CD8-positive, alpha-beta memory T cell (primary cell): ENCODE data around the gene KCTD4. TPM values are rescaled to one million over a fixed set of nuclear protein-coding genes. Genes with fewer than 3 reads are reported as not detected.
"Not testable (repeated sequence)": the region's sequence is repeated elsewhere in the genome, so short reads cannot be mapped to it uniquely, and the experiment has no call there.

Source experiments
- CTCF ChIA-PET: fragments of 350-600 bp; sonication (Branson Sonifier 250); formaldehyde crosslinking; loops from one replicate; lab custom pipeline; 2021; ENCODE audit warnings: antibody characterized with exemption; lab: Charles Lee
- POLR2A ChIA-PET: fragments of 350-600 bp; sonication (Branson Sonifier 250); formaldehyde crosslinking; loops from one replicate; lab custom pipeline; 2021; ENCODE audit warnings: antibody characterized with exemption; lab: Charles Lee
- DNase-seq, 5 donors: peaks; one replicate each; pipeline versions ENCODE4 v3.0.0 to v3.0.0-alpha.2; 2020 to 2022; ENCODE audit warnings: mixed read lengths in 1 of 5
- H3K27ac ChIP-seq: one replicate; pipeline ENCODE4 v1.7.0; 2013; ENCODE audit warnings: low read depth, mild to moderate bottlenecking, low read length, moderate library complexity
- H3K27me3 ChIP-seq: 2 replicates; pipeline ENCODE4 v1.7.0; 2013; ENCODE audit warnings: low read length, mild to moderate bottlenecking; ENCODE audit not compliant: insufficient read depth, poor library complexity, severe bottlenecking
- H3K36me3 ChIP-seq: 2 replicates; pipeline ENCODE4 v1.7.0; 2013; ENCODE audit warnings: mild to moderate bottlenecking, low read length, moderate library complexity; ENCODE audit not compliant: insufficient read depth
- H3K4me1 ChIP-seq: 2 replicates; pipeline ENCODE4 v1.7.0; 2013; ENCODE audit warnings: mild to moderate bottlenecking, low read length, moderate library complexity; ENCODE audit not compliant: insufficient read depth
- H3K4me3 ChIP-seq: 2 replicates; pipeline ENCODE4 v1.7.0; 2013; ENCODE audit warnings: mild to moderate bottlenecking, low read length
- H3K9me3 ChIP-seq: 2 replicates; pipeline ENCODE4 v1.7.0; 2013; ENCODE audit warnings: mild to moderate bottlenecking, low read length
- H3K27ac Mint-ChIP-seq, 8 donors: one replicate each; pipeline ENCODE4 v1.8.0; 2020 to 2021; ENCODE audit warnings: mixed read lengths in 8 of 8, mild to moderate bottlenecking in 6 of 8, inconsistent platforms in 3 of 8, moderate library complexity in 3 of 8
- H3K27me3 Mint-ChIP-seq, 2 donors: one replicate each; pipeline ENCODE4 v1.8.0; 2020 to 2021; ENCODE audit warnings: mixed read lengths in 2 of 2, mild to moderate bottlenecking in 1 of 2, moderate library complexity in 1 of 2
- H3K36me3 Mint-ChIP-seq, 3 donors: one replicate each; pipeline ENCODE4 v1.8.0; 2020 to 2021; ENCODE audit warnings: mixed read lengths in 3 of 3, inconsistent platforms in 1 of 3, mild to moderate bottlenecking in 1 of 3
- H3K4me1 Mint-ChIP-seq, 3 donors: one replicate each; pipeline ENCODE4 v1.8.0; 2020 to 2021; ENCODE audit warnings: mixed read lengths in 3 of 3, inconsistent platforms in 1 of 3, mild to moderate bottlenecking in 1 of 3
- H3K4me3 Mint-ChIP-seq, 7 donors: one replicate each; pipeline ENCODE4 v1.8.0; 2020 to 2021; ENCODE audit warnings: mixed read lengths in 7 of 7, mild to moderate bottlenecking in 6 of 7, moderate library complexity in 4 of 7, inconsistent platforms in 2 of 7
- H3K9me3 Mint-ChIP-seq, 5 donors: one replicate each; pipeline ENCODE4 v1.8.0; 2020 to 2022; ENCODE audit warnings: mixed read lengths in 5 of 5, mild to moderate bottlenecking in 3 of 5, moderate library complexity in 2 of 5, inconsistent platforms in 1 of 5
- polyA plus RNA-seq: library from polyadenylated mRNA; unstranded; fragments of 300-500 nt; fragmentation: Illumina TruSeq; gene quantifications from one replicate; pipeline ENCODE4 v1.2.3, GENCODE V29; 2021
- total RNA-seq, 2 experiments: library from RNA; stranded (reverse); gene quantifications; one replicate each; pipeline ENCODE4 v1.2.3, GENCODE V29; 2021

KCTD4 gene
- not detected for total RNA-seq
- not detected for polyA plus RNA-seq

- H3K27ac Mint-ChIP-seq: peak within 1 kb of the TSS in 1 of 8 donors; percentile 11
- no peak for DNase-seq
- peaks cover 0 to 29% (median 5%) of the 10 kb centered on the region in 3 donors for H3K36me3 Mint-ChIP-seq
- Histone ChIP-seq H3K27me3 (no peaks in the 10 kb centered on the region), H3K4me3 (no peak within 1 kb of the TSS), H3K9me3 (no peaks in the 10 kb centered on the region), H3K36me3 (no peaks in the 10 kb centered on the region), H3K27ac (no peak within 1 kb of the TSS), H3K4me1 (no peaks in the 10 kb centered on the region)
- no peaks in the 10 kb centered on the region for H3K9me3 Mint-ChIP-seq
- no peaks in the 10 kb centered on the region for H3K27me3 Mint-ChIP-seq
- H3K4me1 Mint-ChIP-seq: peaks cover 0 to 20% (median 10%) of the 10 kb centered on the region in 3 donors
- H3K4me3 Mint-ChIP-seq: no peak within 1 kb of the TSS
- ChIA-PET CTCF (no interaction called here), POLR2A (no interaction called here)
Measured at GRCh38 chr13:45200701-45201232, at the start of gene KCTD4. Gene KCTD4, minus strand, starts transcription at chr13:45201045. Its CDS starts 6,478 bp downstream, at chr13:45194567.

- H3K36me3 ChIP-seq: no peaks in the 10 kb centered on the region
- DNase-seq: no peak
- H3K9me3 ChIP-seq: no peaks in the 10 kb centered on the region
- Mint-ChIP-seq H3K9me3 (no peaks in the 10 kb centered on the region), H3K27me3 (no peaks in the 10 kb centered on the region), H3K27ac (no peak overlapping the region), H3K4me3 (no peak overlapping the region), H3K4me1 (no peaks in the 10 kb centered on the region), H3K36me3 (peaks cover 4 to 33% (median 8%) of the 10 kb centered on the region in 3 donors)
- H3K4me3 ChIP-seq: no peak overlapping the region
- no peak overlapping the region for H3K27ac ChIP-seq
- ChIA-PET CTCF (no interaction called here), POLR2A (interaction anchor here (0.6 kb wide), 1 partner anchor 68 kb away, joined by 3 read pairs; no protein-coding TSS in a partner anchor)
- no peaks in the 10 kb centered on the region for H3K27me3 ChIP-seq
- no peaks in the 10 kb centered on the region for H3K4me1 ChIP-seq
Measured at GRCh38 chr13:45249662-45250061, 48.8 kb upstream of the KCTD4 start.

GRCh38 chr13:45244736-45245135 is 43.9 kb upstream of the KCTD4 start:
- H3K4me1 Mint-ChIP-seq, DNase-seq, H3K4me3 Mint-ChIP-seq, H3K9me3 Mint-ChIP-seq, H3K4me3 ChIP-seq, H3K36me3 Mint-ChIP-seq, H3K27me3 Mint-ChIP-seq, H3K36me3 ChIP-seq, H3K9me3 ChIP-seq, H3K27ac ChIP-seq, H3K27ac Mint-ChIP-seq, POLR2A ChIA-PET, H3K27me3 ChIP-seq, H3K4me1 ChIP-seq: not testable (repeated sequence)
- CTCF ChIA-PET: interaction anchor here (1.5 kb wide), 1 partner anchor 13 kb away, joined by 5 read pairs; no protein-coding TSS in a partner anchor

GRCh38 chr13:45243077-45243476 is 42.2 kb upstream of the KCTD4 start:
- DNase-seq: no peak
- peaks cover 0 to 6% (median 4%) of the 10 kb centered on the region in 3 donors for H3K36me3 Mint-ChIP-seq
- peaks cover 3 to 9% (median 6%) of the 10 kb centered on the region in 3 donors for H3K4me1 Mint-ChIP-seq
- H3K4me3 ChIP-seq: no peak overlapping the region
- no peak overlapping the region for H3K27ac ChIP-seq
- peak overlapping the region in 1 of 8 donors; percentile 18 for H3K27ac Mint-ChIP-seq
- no peaks in the 10 kb centered on the region for H3K9me3 ChIP-seq
- H3K27me3 Mint-ChIP-seq: no peaks in the 10 kb centered on the region
- no peaks in the 10 kb centered on the region for H3K9me3 Mint-ChIP-seq
- ChIA-PET CTCF (no interaction called here), POLR2A (no interaction called here)
- no peaks in the 10 kb centered on the region for H3K36me3 ChIP-seq
- H3K4me1 ChIP-seq: no peaks in the 10 kb centered on the region
- H3K27me3 ChIP-seq: no peaks in the 10 kb centered on the region
- H3K4me3 Mint-ChIP-seq: no peak overlapping the region

GRCh38 chr13:45242524-45242923 is 41.7 kb upstream of the KCTD4 start:
- peaks cover 0 to 6% (median 4%) of the 10 kb centered on the region in 3 donors for H3K36me3 Mint-ChIP-seq
- Histone ChIP-seq H3K4me1 (no peaks in the 10 kb centered on the region), H3K27ac (no peak overlapping the region), H3K36me3 (no peaks in the 10 kb centered on the region), H3K9me3 (no peaks in the 10 kb centered on the region), H3K4me3 (no peak overlapping the region), H3K27me3 (no peaks in the 10 kb centered on the region)
- DNase-seq: no peak
- ChIA-PET CTCF (no interaction called here), POLR2A (no interaction called here)
- peak overlapping the region in 1 of 8 donors; percentile 41 for H3K27ac Mint-ChIP-seq
- no peak overlapping the region for H3K4me3 Mint-ChIP-seq
- H3K9me3 Mint-ChIP-seq: no peaks in the 10 kb centered on the region
- no peaks in the 10 kb centered on the region for H3K27me3 Mint-ChIP-seq
- peaks cover 3 to 9% (median 6%) of the 10 kb centered on the region in 3 donors for H3K4me1 Mint-ChIP-seq

GRCh38 chr13:45242070-45242469 is 41.2 kb upstream of the KCTD4 start:
- CTCF ChIA-PET: no interaction called here
- Histone ChIP-seq H3K9me3 (no peaks in the 10 kb centered on the region), H3K4me1 (no peaks in the 10 kb centered on the region), H3K4me3 (no peak overlapping the region), H3K27ac (no peak overlapping the region), H3K27me3 (no peaks in the 10 kb centered on the region), H3K36me3 (no peaks in the 10 kb centered on the region)
- no peaks in the 10 kb centered on the region for H3K9me3 Mint-ChIP-seq
- POLR2A ChIA-PET: no interaction called here
- no peak for DNase-seq
- peak overlapping the region in 1 of 8 donors; percentile 41 for H3K27ac Mint-ChIP-seq
- H3K36me3 Mint-ChIP-seq: peaks cover 0 to 6% (median 4%) of the 10 kb centered on the region in 3 donors
- H3K4me3 Mint-ChIP-seq: peak overlapping the region in 1 of 7 donors; percentile 15
- peaks cover 3 to 9% (median 6%) of the 10 kb centered on the region in 3 donors for H3K4me1 Mint-ChIP-seq
- H3K27me3 Mint-ChIP-seq: no peaks in the 10 kb centered on the region

- Mint-ChIP-seq H3K4me3 (no peak overlapping the region), H3K9me3 (no peaks in the 10 kb centered on the region), H3K4me1 (peaks cover 3 to 9% (median 6%) of the 10 kb centered on the region in 3 donors), H3K27ac (no peak overlapping the region), H3K36me3 (peaks cover 0 to 4% (median 2%) of the 10 kb centered on the region in 3 donors), H3K27me3 (no peaks in the 10 kb centered on the region)
- Histone ChIP-seq H3K9me3 (no peaks in the 10 kb centered on the region), H3K27me3 (no peaks in the 10 kb centered on the region), H3K4me3 (no peak overlapping the region), H3K27ac (no peak overlapping the region), H3K4me1 (no peaks in the 10 kb centered on the region), H3K36me3 (no peaks in the 10 kb centered on the region)
- no peak for DNase-seq
- CTCF ChIA-PET: no interaction called here
- POLR2A ChIA-PET: no interaction called here
Measured at GRCh38 chr13:45240143-45240542, 39.3 kb upstream of the KCTD4 start.

- H3K4me3 ChIP-seq: no peak overlapping the region
- no peaks in the 10 kb centered on the region for H3K36me3 ChIP-seq
- H3K27ac Mint-ChIP-seq: peak overlapping the region in 1 of 8 donors; percentile 32
- no peaks in the 10 kb centered on the region for H3K4me1 ChIP-seq
- H3K9me3 ChIP-seq: no peaks in the 10 kb centered on the region
- H3K4me3 Mint-ChIP-seq: no peak overlapping the region
- no peak for DNase-seq
- peaks cover 3 to 9% (median 6%) of the 10 kb centered on the region in 3 donors for H3K4me1 Mint-ChIP-seq
- no peaks in the 10 kb centered on the region for H3K9me3 Mint-ChIP-seq
- no peaks in the 10 kb centered on the region for H3K27me3 ChIP-seq
- no peak overlapping the region for H3K27ac ChIP-seq
- peaks cover 0 to 4% (median 2%) of the 10 kb centered on the region in 3 donors for H3K36me3 Mint-ChIP-seq
- ChIA-PET CTCF (no interaction called here), POLR2A (no interaction called here)
- H3K27me3 Mint-ChIP-seq: no peaks in the 10 kb centered on the region
Measured at GRCh38 chr13:45238945-45239795, 38.3 kb upstream of the KCTD4 start.
